GM23248 (cell line): Measurements from ENCODE around the gene NCKAP5L. TPM values are rescaled to one million over a fixed set of nuclear protein-coding genes. Genes with fewer than 3 reads are reported as not detected.

Experiments used
- DNase-seq: peaks from one replicate; pipeline ENCODE4 v3.0.0-alpha.2; 2015
- H2AFZ ChIP-seq: fragments of 200-600 bp; sonication (generic); 2 replicates; pipeline ENCODE4 v1.6.1; 2016; ENCODE audit warnings: antibody characterized with exemption
- H3F3A ChIP-seq: fragments of 200-600 bp; sonication (generic); 2 replicates; pipeline ENCODE4 v1.6.1; 2016; ENCODE audit warnings: mild to moderate bottlenecking, antibody characterized with exemption, mixed run types; ENCODE audit not compliant: insufficient read depth
- H3K27ac ChIP-seq: fragments of 200-600 bp; sonication (generic); 2 replicates; pipeline ENCODE4 v1.5.1; 2016; ENCODE audit warnings: mild to moderate bottlenecking
- H3K27me3 ChIP-seq: fragments of 200-600 bp; sonication (generic); replicated peaks from 2 replicates; pipeline ENCODE4 v1.6.1; 2016; ENCODE audit warnings: mild to moderate bottlenecking; ENCODE audit not compliant: insufficient read depth
- H3K36me3 ChIP-seq: fragments of 200-600 bp; sonication (generic); 2 replicates; pipeline ENCODE4 v1.6.1; 2016; ENCODE audit warnings: low read depth, mild to moderate bottlenecking
- H3K4me1 ChIP-seq: fragments of 200-600 bp; sonication (generic); 2 replicates; pipeline ENCODE4 v1.6.1; 2016; ENCODE audit warnings: mild to moderate bottlenecking; ENCODE audit not compliant: insufficient read depth
- H3K4me2 ChIP-seq: fragments of 200-600 bp; sonication (generic); one replicate; pipeline ENCODE4 v1.6.1; 2016; ENCODE audit warnings: mild to moderate bottlenecking; ENCODE audit not compliant: unreplicated experiment
- H3K4me3 ChIP-seq: fragments of 200-600 bp; sonication (generic); 2 replicates; pipeline ENCODE4 v1.5.1; 2016; ENCODE audit warnings: mild to moderate bottlenecking
- H3K79me2 ChIP-seq: fragments of 200-600 bp; sonication (generic); 2 replicates; pipeline ENCODE4 v1.6.1; 2016; ENCODE audit warnings: mild to moderate bottlenecking; ENCODE audit not compliant: insufficient read depth
- H3K9ac ChIP-seq: fragments of 200-600 bp; sonication (generic); 2 replicates; pipeline ENCODE4 v1.6.1; 2016; ENCODE audit warnings: mild to moderate bottlenecking
- H3K9me2 ChIP-seq: fragments of 200-600 bp; sonication (generic); 2 replicates; pipeline ENCODE4 v1.6.1; 2016; ENCODE audit warnings: mixed run types, mild to moderate bottlenecking, moderate library complexity; ENCODE audit not compliant: insufficient read depth
- H3K9me3 ChIP-seq: fragments of 200-600 bp; sonication (generic); one replicate; pipeline ENCODE4 v1.6.1; 2017; ENCODE audit warnings: low read depth
- H4K20me1 ChIP-seq: fragments of 200-600 bp; sonication (generic); 2 replicates; pipeline ENCODE4 v1.6.0; 2016; ENCODE audit not compliant: insufficient read depth
- EZH2 ChIP-seq: fragments of 200-600 bp; sonication (generic); IDR thresholded peaks from 2 replicates; pipeline ENCODE4 v1.6.1; 2018; ENCODE audit warnings: antibody characterized with exemption, mild to moderate bottlenecking; ENCODE audit not compliant: insufficient read depth, poor library complexity, severe bottlenecking
- EZH2phosphoT487 ChIP-seq: fragments of 200-600 bp; sonication (generic); IDR thresholded peaks from 2 replicates; pipeline ENCODE4 v1.6.1; 2018; ENCODE audit warnings: antibody characterized with exemption, moderate library complexity, mild to moderate bottlenecking, low read depth; ENCODE audit not compliant: insufficient read depth
- WGBS, 2 experiments: methylation state at CpG; one replicate each; pipeline ENCODE4 v1.1.6; 2015 to 2017; ENCODE audit warnings: low lambda C conversion rate in 2 of 2, low coverage in 1 of 2; ENCODE audit errors: missing lambda C conversion rate in 2 of 2; 5-methylcytosine and 5-hydroxymethylcytosine counted together
- in situ Hi-C: fragments of 300-500 bp; cut with MboI; formaldehyde crosslinking; loops from 2 replicates; pipeline ENCODE4 v1.15.0; 2020
- polyA plus RNA-seq: library from polyadenylated mRNA; unstranded; fragments of >200 nt; fragmentation: Nextera tagmentation; extraction: Ambion mirVana; gene quantifications from 2 replicates; pipeline ENCODE4 v1.2.1, GENCODE V29; 2016
- total RNA-seq: library from RNA; depleted of rRNA; stranded (reverse); fragments of >200 nt; shearing (Covaris generic); gene quantifications from 2 replicates; pipeline ENCODE4 v1.2.3, GENCODE V29; 2014; rRNA removed

Gene NCKAP5L
- 28.4 and 28.8 TPM in 2 replicates for total RNA-seq
- polyA plus RNA-seq = 13.5 and 14.1 TPM in 2 replicates

GRCh38 chr12:49828133-49829091, at the start of gene NCKAP5L:
TSS of gene NCKAP5L (minus strand) at chr12:49828413. CDS start at chr12:49804044, 24,369 bp downstream.
- peaks cover 48% of the 10 kb centered on the region for H3K4me1 ChIP-seq
- H2AFZ ChIP-seq = peak within 1 kb of the TSS; percentile 75
- no peak for TF ChIP-seq EZH2
- no peak for TF ChIP-seq EZH2phosphoT487
- peak within 1 kb of the TSS; percentile 92 for H3K4me2 ChIP-seq
- H3K4me3 ChIP-seq = peak within 1 kb of the TSS; percentile 90
- H4K20me1 ChIP-seq = no peaks in the 10 kb centered on the region
- no peaks in the 10 kb centered on the region for H3K9me2 ChIP-seq
- H3K27ac ChIP-seq = peak within 1 kb of the TSS; percentile 93
- WGBS, 2 experiments = 1 to 2% methylated on average over 35 to 54 of the region's 61 CpGs
- peak within 1 kb of the TSS; percentile 84 for H3K9ac ChIP-seq
- peak; percentile 98 for DNase-seq
- H3F3A ChIP-seq = peaks cover 29% of the 10 kb centered on the region
- H3K9me3 ChIP-seq = no peaks in the 10 kb centered on the region
- in situ Hi-C loops = no loop called here
- H3K36me3 ChIP-seq = no peaks in the 10 kb centered on the region
- H3K27me3 ChIP-seq = no peaks in the 10 kb centered on the region
- peaks cover 28% of the 10 kb centered on the region for H3K79me2 ChIP-seq

- no peak overlapping the region for H3K9ac ChIP-seq
- H3K4me2 ChIP-seq = no peak overlapping the region
- no peak overlapping the region for H3K4me3 ChIP-seq
- H2AFZ ChIP-seq = no peak overlapping the region
- no peak overlapping the region for H3K27ac ChIP-seq
- no peak for DNase-seq
- TF ChIP-seq EZH2phosphoT487 (no peak), EZH2 (no peak)
- no peaks in the 10 kb centered on the region for H4K20me1 ChIP-seq
- H3K4me1 ChIP-seq = no peaks in the 10 kb centered on the region
- no peaks in the 10 kb centered on the region for H3K27me3 ChIP-seq
- H3K79me2 ChIP-seq = no peaks in the 10 kb centered on the region
- 47 to 52% methylated on average over 4 to 5 of the region's 5 CpGs for WGBS, 2 experiments
- peaks cover 31% of the 10 kb centered on the region for H3F3A ChIP-seq
- in situ Hi-C loops = no loop called here
- no peaks in the 10 kb centered on the region for H3K36me3 ChIP-seq
- H3K9me3 ChIP-seq = no peaks in the 10 kb centered on the region
- H3K9me2 ChIP-seq = no peaks in the 10 kb centered on the region
These were observed 48.9 kb upstream of the NCKAP5L start for GRCh38 chr12:49877066-49877465.

- Histone ChIP-seq H3K9me2 (no peaks in the 10 kb centered on the region), H3K79me2 (no peaks in the 10 kb centered on the region), H3K27me3 (no peaks in the 10 kb centered on the region), H3K27ac (no peak overlapping the region), H2AFZ (no peak overlapping the region), H3K4me2 (no peak overlapping the region), H3K4me1 (no peaks in the 10 kb centered on the region), H3K9me3 (no peaks in the 10 kb centered on the region), H3F3A (peaks cover 31% of the 10 kb centered on the region), H3K4me3 (no peak overlapping the region), H4K20me1 (no peaks in the 10 kb centered on the region), H3K36me3 (no peaks in the 10 kb centered on the region), H3K9ac (no peak overlapping the region)
- DNase-seq = no peak
- TF ChIP-seq EZH2 = no peak
- TF ChIP-seq EZH2phosphoT487 = no peak
- in situ Hi-C loops = no loop called here
- 71 to 75% methylated on average over 3 of the region's 3 CpGs for WGBS, 2 experiments
These were observed 47.9 kb upstream of the NCKAP5L start for GRCh38 chr12:49876070-49876469.

GRCh38 chr12:49875115-49875720, 47.0 kb upstream of the NCKAP5L start:
- Histone ChIP-seq H3K79me2 (no peaks in the 10 kb centered on the region), H3K4me3 (no peak overlapping the region), H3K9ac (no peak overlapping the region), H3F3A (peaks cover 24% of the 10 kb centered on the region), H3K4me1 (no peaks in the 10 kb centered on the region), H3K9me3 (no peaks in the 10 kb centered on the region), H3K4me2 (no peak overlapping the region), H3K9me2 (no peaks in the 10 kb centered on the region), H3K27ac (no peak overlapping the region), H4K20me1 (no peaks in the 10 kb centered on the region), H2AFZ (no peak overlapping the region), H3K36me3 (no peaks in the 10 kb centered on the region), H3K27me3 (no peaks in the 10 kb centered on the region)
- WGBS, 2 experiments = 86 to 88% methylated on average over 9 of the region's 9 CpGs
- in situ Hi-C loops = no loop called here
- no peak for DNase-seq
- no peak for TF ChIP-seq EZH2phosphoT487
- no peak for TF ChIP-seq EZH2
